Chondrocyte (in vitro differentiated cells): Measurements from ENCODE around the gene DHX58. TPM values are rescaled to one million over a fixed set of nuclear protein-coding genes. Genes with fewer than 3 reads are reported as not detected.

Experiments used
- DNase-seq: peaks from one replicate; pipeline ENCODE4 v3.0.0; 2021; ENCODE audit warnings: mixed read lengths, low spot score
- H3K27ac Mint-ChIP-seq: one replicate; pipeline ENCODE4 v1.8.0; 2021; ENCODE audit warnings: mild to moderate bottlenecking, moderate library complexity, mixed read lengths; ENCODE audit not compliant: unreplicated experiment
- H3K27me3 Mint-ChIP-seq: 2 replicates; pipeline ENCODE4 v1.8.0; 2021; ENCODE audit warnings: low read depth, mixed read lengths
- H3K36me3 Mint-ChIP-seq: 2 replicates; pipeline ENCODE4 v1.8.0; 2021; ENCODE audit warnings: low read depth, mixed read lengths
- H3K4me1 Mint-ChIP-seq: 2 replicates; pipeline ENCODE4 v1.8.0; 2021; ENCODE audit warnings: low read depth, mild to moderate bottlenecking, mixed read lengths
- H3K4me3 Mint-ChIP-seq: one replicate; pipeline ENCODE4 v1.8.0; 2021; ENCODE audit warnings: mild to moderate bottlenecking, moderate library complexity, mixed read lengths; ENCODE audit not compliant: unreplicated experiment
- H3K9me3 Mint-ChIP-seq: 2 replicates; pipeline ENCODE4 v1.8.0; 2021; ENCODE audit warnings: low read depth, mixed read lengths
- CTCF ChIP-seq: fragments of 200-600 bp; sonication (generic); IDR thresholded peaks from 2 replicates; pipeline ENCODE4 v1.5.0; 2021; ENCODE audit warnings: antibody characterized with exemption, mild to moderate bottlenecking, moderate library complexity
- total RNA-seq: library from RNA; stranded (reverse); gene quantifications from 3 replicates; pipeline ENCODE4 v1.2.1, GENCODE V29; 2021

Gene DHX58
- total RNA-seq, 1 donor from 2014 or later, result 0.55 TPM

GRCh38 chr17:42067371-42068091, 45.0 kb downstream of the DHX58 start:
- Mint-ChIP-seq H3K27me3 (peaks cover 13% of the 10 kb centered on the region), H3K9me3 (no peaks in the 10 kb centered on the region), H3K36me3 (no peaks in the 10 kb centered on the region), H3K4me1 (no peaks in the 10 kb centered on the region), H3K4me3 (no peak overlapping the region), H3K27ac (no peak overlapping the region)
- peak; percentile 86 for TF ChIP-seq CTCF
- DNase-seq, result no peak

- Mint-ChIP-seq H3K9me3 (no peaks in the 10 kb centered on the region), H3K27me3 (no peaks in the 10 kb centered on the region), H3K27ac (no peak overlapping the region), H3K4me1 (no peaks in the 10 kb centered on the region), H3K36me3 (no peaks in the 10 kb centered on the region), H3K4me3 (no peak overlapping the region)
- DNase-seq, result no peak
- TF ChIP-seq CTCF, result no peak
Measured at GRCh38 chr17:42065201-42065600, 47.3 kb downstream of the DHX58 start.

GRCh38 chr17:42062681-42063080, 49.8 kb downstream of the DHX58 start:
- no peak for DNase-seq
- Mint-ChIP-seq H3K4me3 (no peak overlapping the region), H3K4me1 (no peaks in the 10 kb centered on the region), H3K27me3 (no peaks in the 10 kb centered on the region), H3K27ac (no peak overlapping the region), H3K36me3 (no peaks in the 10 kb centered on the region), H3K9me3 (no peaks in the 10 kb centered on the region)
- no peak for TF ChIP-seq CTCF

- H3K4me1 Mint-ChIP-seq, result no peaks in the 10 kb centered on the region
- H3K4me3 Mint-ChIP-seq, result no peak overlapping the region
- no peaks in the 10 kb centered on the region for H3K36me3 Mint-ChIP-seq
- H3K9me3 Mint-ChIP-seq, result no peaks in the 10 kb centered on the region
- H3K27ac Mint-ChIP-seq, result no peak overlapping the region
- no peak for DNase-seq
- no peak for TF ChIP-seq CTCF
- H3K27me3 Mint-ChIP-seq, result no peaks in the 10 kb centered on the region
Measured at GRCh38 chr17:42061646-42062487, 50.6 kb downstream of the DHX58 start.

- Mint-ChIP-seq H3K27me3 (peaks cover 2% of the 10 kb centered on the region), H3K4me3 (no peak overlapping the region), H3K4me1 (no peaks in the 10 kb centered on the region), H3K27ac (no peak overlapping the region), H3K9me3 (no peaks in the 10 kb centered on the region), H3K36me3 (no peaks in the 10 kb centered on the region)
- no peak for DNase-seq
- no peak for TF ChIP-seq CTCF
Measured at GRCh38 chr17:42060231-42060630, 52.3 kb downstream of the DHX58 start.
